GM12873 (cell line): Measurements from ENCODE around the gene MTCL1.

ENCODE experiments used
- CTCF ChIP-seq: IDR thresholded peaks from 2 replicates; pipeline ENCODE4 v1.5.1; 2012; ENCODE audit warnings: low read depth, mild to moderate bottlenecking, moderate library complexity, low read length, control low read depth; ENCODE audit not compliant: insufficient read depth; ENCODE audit errors: missing control alignments

MTCL1 gene

GRCh38 chr18:8792688-8793316 is 87.4 kb downstream of the MTCL1 start:
- no peak for TF ChIP-seq CTCF

- no peak for TF ChIP-seq CTCF
Measured at GRCh38 chr18:8793445-8794155, 88.2 kb downstream of the MTCL1 start.

GRCh38 chr18:8794156-8794933 is 89.0 kb downstream of the MTCL1 start:
- no peak for TF ChIP-seq CTCF

GRCh38 chr18:8794934-8795280 is 89.6 kb downstream of the MTCL1 start:
- no peak for TF ChIP-seq CTCF

GRCh38 chr18:8795586-8796325 is 90.4 kb downstream of the MTCL1 start:
- no peak for TF ChIP-seq CTCF

- TF ChIP-seq CTCF, result no peak
Measured at GRCh38 chr18:8797206-8797605, 91.8 kb downstream of the MTCL1 start.

- TF ChIP-seq CTCF, result no peak
Measured at GRCh38 chr18:8799001-8799400, 93.6 kb downstream of the MTCL1 start.
